ENCODE results near the gene SAXO1. TPM values are rescaled to one million over a fixed set of nuclear protein-coding genes. Genes with fewer than 3 reads are reported as not detected.
"Not testable (repeated sequence)": the region's sequence is repeated elsewhere in the genome, so short reads cannot be mapped to it uniquely, and the experiment has no call there.

SAXO1 gene
- not detected in 2 replicates for total RNA-seq (2014; rRNA removed; shearing (Covaris generic))
- polyA plus RNA-seq (2015; cell fraction: cytosol; rRNA removed) = not detected in 2 replicates
- polyA plus RNA-seq (2015; cell fraction: nucleus; rRNA removed) = 0.01 TPM in 1 of 2 replicates, not detected in the other

DNA sequence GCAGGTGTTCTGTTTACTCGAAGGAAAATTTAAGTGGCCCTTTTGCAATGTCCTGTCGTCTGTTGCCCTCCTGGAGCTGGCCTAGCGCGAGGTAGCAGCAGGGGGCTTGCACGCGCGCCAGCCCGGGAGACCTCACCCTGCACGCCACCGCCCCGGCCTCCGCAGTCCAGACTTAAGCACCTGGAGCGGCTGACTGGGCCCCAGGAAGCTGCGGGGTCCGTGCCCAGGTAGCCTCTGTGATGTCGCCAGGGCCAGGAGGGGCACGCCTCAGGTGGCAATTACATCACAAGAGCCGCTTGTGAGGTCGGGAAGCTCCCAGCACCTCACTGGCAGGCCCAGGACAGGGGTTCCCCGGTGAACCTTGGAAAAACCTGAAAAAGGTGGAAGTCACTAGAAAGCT lies at the start of gene SAXO1:
Gene SAXO1, minus strand, starts transcription at position 195 of the 400 bp plus-strand sequence. CDS start 301 bp downstream, outside the sequence.
- no peak for DNase-seq (ENCODE audit: low read depth)

DNA sequence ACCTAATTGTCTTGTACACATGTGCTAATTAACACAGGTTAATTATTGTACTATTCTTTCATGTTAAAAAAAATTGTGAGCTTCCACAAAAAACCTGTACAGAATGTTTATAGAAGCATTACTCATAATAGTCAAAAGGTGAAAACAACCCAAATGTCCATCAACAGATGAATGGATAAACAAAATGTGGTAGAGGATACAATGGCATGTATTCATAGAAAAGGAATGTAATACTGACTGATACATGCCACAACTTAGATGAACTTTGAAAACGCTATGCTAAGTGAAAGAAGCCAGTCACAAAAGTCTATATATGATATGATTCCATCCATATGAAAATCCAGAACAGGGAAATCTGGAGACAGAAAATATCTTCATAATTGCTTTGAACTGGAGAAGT lies 41.8 kb upstream of the SAXO1 start:
- peak; percentile 30 for DNase-seq (ENCODE audit: low read depth)

DNA sequence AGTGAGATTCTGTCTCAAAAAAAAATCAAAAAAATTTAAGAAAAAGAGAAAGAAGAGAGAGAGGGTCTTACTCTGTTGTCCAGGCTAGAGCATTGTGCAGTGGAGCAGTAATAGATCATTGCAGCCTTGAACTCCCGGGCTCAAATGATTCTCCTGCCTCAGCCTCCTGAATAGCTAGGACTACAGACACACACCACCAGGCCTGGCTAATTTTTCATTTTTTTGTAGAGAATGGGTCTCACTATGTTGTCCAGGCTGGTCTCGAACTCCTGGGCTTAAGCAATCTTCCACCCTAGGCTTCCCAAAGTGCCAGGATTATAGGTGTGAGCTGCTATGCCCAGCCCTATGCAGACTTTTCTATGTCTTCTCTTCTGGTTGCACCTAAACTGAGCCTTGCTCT lies 41.2 kb upstream of the SAXO1 start:
- no peak for DNase-seq (ENCODE audit: low read depth)

DNA sequence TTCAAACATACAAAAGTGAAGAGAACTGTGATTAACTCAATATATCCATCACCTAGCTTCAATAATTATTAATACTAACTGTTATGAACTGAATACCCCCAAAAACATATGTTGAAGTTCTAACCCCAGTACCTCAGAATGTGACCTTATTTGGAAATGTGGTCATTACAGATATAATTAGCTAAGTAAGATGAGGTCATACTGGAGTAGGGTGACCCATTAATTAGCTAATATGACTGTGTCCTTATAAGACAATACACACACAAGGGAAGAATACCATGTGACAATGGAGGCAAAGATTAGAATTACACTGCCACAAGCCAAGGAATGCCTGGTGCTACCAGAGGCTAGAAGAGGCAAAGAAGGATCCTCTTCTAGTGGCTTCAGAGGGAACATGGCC lies 24.0 kb upstream of the SAXO1 start:
- no peak for DNase-seq (ENCODE audit: low read depth)

DNA sequence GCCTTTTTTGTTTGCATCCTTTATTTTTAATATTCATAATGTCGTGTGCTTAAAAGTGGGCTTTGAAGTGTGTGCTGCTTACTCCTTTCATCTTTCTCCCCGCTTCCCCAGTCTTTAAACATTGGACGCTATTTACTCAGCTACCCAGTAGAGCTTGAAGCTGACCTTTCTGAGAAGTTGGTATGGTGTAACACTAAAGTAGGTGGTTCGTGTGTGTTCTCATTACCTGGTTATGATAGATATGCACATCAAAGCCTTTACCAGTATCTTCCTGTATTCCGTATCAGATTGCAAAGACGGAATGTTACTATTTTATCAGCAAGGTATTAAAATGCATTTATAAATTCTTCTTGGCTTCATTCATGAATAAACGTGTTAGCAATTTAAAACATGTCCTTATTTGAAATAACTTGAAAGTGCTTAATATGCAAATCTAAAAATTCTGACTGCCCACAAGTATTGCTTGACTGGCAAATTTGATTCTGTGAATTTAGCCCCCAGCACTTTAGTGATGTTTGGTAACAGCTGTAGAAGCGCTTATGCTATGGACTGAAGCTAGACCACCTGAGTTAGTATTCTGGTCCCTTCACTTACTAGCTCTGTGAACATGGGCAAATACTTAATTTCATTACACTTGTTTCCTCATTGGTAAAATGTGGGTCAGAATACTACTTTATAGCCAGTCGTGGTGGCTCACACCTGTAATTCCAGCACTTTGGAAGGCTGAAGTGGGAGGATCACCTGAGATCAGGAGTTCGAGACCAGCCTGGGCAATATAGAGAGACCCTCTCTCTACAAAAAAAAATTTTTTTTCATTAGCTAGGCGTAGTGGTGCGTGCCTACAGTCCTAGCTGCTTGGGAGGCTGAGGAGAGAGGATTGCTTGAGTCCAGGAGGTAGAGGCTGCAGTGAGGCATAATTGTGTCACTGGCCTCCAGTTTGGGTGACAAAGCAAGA lies 17.9 kb upstream of the SAXO1 start:
- DNase-seq (ENCODE audit: low read depth) = no peak

- peak; percentile 15 for DNase-seq (ENCODE audit: low read depth)
Observed at GRCh38 chr9:19049917-19050636, 17.1 kb upstream of the SAXO1 start.

DNA sequence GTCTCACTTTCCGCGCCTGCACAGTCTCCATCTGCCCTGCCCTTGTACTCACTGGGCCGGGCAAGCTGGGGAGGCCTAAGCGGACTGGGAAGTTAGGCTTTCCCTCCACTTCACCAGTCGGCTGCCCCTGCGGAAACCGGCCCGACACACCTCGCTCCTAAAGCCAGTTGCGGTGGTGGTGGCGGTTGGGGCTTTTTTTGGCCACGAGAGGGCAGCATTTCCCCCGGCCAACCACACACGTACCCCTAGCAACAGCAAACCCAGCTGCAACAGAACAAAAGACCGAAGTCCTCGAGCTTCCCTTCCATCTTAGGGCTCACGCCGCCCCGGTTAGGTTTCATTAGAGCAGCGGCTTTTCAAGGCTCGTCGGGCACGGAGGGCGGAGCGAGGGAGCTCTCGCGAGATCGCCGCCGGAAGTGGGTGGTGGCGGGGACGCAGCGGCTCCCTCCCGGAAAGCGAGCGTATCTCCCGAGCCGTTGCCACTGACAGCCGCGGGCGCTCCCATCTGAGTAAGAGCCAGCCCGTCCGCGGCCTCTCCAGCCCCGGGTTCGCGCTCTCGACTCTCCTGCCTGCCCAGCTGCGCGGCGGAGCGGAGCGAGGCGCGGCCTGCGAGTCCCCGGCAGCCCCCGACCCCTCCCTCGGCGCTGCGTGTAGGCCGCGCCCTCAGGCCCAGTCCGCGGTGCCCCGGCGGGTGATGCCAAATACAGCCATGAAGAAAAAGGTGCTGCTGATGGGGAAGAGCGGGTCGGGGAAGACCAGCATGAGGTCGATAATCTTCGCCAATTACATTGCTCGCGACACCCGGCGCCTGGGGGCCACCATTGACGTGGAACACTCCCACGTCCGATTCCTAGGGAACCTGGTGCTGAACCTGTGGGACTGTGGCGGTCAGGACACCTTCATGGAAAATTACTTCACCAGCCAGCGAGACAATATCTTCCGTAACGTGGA lies 16.2 kb upstream of the SAXO1 start, which contains the start of gene RRAGA:
Gene RRAGA, plus strand, starts transcription at position 462 of the 951 bp plus-strand sequence. Its CDS starts 233 bp downstream, at position 695.
- peak; percentile 97 for DNase-seq (ENCODE audit: low read depth)

- DNase-seq (ENCODE audit: low read depth) = no peak
Observed at GRCh38 chr9:19036611-19037010, 3.6 kb upstream of the SAXO1 start.

- no peak for DNase-seq (ENCODE audit: low read depth)
Observed at GRCh38 chr9:19032406-19032805, 603 bp downstream of the SAXO1 start.

DNA sequence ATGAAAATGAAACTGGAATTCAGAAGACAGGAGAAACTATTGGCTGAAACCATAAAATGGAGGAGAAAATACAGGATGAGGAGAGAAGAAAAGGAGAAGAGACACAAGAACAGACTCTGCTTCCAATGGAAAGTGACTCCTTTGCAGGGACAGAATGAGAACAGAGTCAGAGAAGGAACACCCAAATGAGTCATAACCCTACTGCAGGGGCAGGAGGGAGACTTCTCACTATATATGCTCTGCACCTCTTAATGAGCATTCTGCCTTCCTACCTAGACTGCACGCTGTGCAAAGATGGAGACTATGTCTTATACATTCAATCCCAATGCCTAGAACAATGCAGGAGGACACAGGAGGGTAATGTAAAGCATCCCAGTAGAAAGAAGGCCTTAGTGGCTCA lies 2.1 kb downstream of the SAXO1 start:
- no peak for DNase-seq (ENCODE audit: low read depth)

- peak; percentile 56 for DNase-seq (ENCODE audit: low read depth)
Observed at GRCh38 chr9:19028835-19029451, 4.1 kb downstream of the SAXO1 start.

DNA sequence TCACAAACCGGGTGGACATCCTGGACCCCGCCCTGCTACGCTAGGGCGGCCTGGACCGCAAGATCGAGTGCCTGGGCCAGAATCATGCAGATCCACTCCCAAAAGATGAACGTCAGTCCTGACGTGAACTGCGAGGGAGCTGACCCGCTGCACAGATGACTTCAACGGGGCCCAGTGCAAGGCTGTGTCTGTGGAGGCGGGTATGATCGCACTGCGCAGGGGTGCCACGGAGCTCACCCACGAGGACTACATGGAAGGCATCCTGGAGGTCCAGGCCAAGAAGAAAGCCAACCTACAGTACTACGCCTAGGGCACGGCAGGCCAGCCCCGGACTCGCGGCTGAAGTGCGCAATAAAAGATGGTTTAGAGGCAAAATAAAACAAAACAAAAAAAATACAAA lies 5.2 kb downstream of the SAXO1 start:
- no peak for DNase-seq (ENCODE audit: low read depth)

DNA sequence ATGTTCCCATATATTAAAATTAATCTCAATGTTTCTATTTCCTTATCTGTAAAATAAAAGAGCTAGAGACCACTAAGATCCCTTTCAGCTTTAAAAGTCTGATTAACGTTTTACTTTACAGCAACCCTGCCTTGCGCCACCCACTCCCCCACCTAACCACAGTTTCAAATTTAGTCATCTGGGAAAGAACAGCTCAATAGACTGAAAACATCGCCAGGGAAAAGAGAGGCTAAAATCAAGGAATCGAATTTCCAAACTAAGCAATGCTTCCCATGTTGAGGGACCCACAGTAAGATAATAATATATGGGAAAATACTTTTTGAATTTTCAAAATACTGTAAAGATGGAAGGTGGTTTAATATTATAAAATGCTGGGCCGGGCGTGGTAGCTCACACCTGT lies 6.6 kb downstream of the SAXO1 start:
- DNase-seq (ENCODE audit: low read depth) = no peak

DNA sequence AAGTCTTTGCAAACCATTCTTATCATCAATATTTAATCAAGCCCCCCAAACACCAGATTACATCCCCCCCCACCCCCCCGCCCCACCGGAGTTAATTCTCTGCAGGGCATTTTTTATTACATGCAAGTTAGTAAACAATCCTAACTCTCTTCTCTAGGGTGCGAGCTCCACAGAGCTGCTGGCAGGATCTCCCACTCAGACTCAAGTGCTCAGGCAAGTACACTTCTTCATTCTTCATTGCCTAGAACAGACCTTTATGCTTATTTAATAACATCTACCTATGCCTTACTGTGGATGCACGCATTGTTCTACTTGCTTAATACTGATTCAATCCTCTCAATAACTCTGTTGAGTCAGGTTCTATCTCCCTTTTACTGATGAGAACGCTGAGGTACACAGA lies 9.9 kb downstream of the SAXO1 start:
- DNase-seq (ENCODE audit: low read depth) = no peak

DNA sequence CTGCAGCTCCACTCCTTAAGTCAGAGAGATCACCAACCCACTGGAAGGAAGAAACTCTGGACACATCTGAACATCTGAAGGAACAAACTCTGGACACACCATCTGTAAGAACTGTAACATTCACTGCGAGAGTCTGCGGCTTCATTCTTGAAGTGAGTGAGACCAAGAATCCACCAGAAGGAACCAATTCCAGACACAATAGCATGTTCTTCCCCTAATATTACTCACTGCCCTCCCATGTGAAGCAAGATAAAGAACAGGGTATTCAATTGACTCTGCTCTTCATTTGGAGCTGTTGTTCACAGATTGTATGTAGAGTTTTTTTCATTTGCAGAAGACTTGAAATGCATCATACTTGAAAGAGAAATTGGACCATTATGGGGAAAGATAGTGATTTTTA lies 10.8 kb downstream of the SAXO1 start:
- DNase-seq (ENCODE audit: low read depth) = no peak

DNA sequence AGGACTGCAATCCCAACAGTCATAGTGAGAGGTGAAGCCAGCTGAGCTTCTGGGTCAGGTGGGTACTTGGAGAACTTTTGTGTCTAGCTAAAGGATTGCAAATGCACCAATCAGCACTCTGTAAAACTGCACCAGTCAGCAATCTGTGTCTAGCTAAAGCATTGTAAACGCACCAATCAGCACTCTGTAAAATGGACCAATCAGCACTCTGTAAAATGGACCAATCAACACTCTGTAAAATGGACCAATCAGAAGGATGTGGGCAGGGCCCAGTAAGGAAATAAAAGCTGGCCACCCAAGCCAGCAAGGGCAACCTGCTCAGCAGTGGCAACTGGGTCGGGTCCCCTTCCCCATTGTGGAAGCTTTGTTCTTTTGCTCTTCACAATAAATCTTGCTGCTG lies 11.4 kb downstream of the SAXO1 start:
- DNase-seq (ENCODE audit: low read depth) = not testable (repeated sequence)

DNA sequence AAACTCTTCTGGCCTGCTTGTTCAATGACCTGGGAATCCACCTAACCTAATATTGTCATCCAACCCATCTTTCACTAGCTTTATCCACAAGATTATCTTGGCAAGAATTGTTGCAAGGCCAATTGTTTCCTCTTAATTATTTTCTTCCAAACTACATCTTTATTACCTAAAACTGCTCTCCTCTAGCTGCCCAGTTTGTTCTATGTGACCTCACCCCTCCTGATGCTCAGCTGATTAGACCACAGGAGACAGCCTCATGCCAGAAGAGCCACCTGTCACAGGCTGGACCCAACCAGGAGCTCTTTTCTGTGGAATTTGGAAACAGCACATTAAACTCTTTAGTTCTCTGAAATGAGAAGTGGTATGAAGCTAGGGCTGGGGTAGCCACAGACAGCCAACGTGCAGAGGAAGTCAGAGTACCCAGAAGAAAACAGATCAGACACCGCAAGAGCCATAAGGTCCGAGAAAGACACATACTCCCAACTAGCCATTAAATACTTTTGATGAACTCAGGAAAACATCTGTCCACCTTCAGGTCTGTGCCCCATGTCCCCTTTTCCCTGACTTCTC lies 12.0 kb downstream of the SAXO1 start:
- no peak for DNase-seq (ENCODE audit: low read depth)

- DNase-seq (ENCODE audit: low read depth) = no peak
Observed at GRCh38 chr9:19018201-19018600, 14.8 kb downstream of the SAXO1 start.

DNA sequence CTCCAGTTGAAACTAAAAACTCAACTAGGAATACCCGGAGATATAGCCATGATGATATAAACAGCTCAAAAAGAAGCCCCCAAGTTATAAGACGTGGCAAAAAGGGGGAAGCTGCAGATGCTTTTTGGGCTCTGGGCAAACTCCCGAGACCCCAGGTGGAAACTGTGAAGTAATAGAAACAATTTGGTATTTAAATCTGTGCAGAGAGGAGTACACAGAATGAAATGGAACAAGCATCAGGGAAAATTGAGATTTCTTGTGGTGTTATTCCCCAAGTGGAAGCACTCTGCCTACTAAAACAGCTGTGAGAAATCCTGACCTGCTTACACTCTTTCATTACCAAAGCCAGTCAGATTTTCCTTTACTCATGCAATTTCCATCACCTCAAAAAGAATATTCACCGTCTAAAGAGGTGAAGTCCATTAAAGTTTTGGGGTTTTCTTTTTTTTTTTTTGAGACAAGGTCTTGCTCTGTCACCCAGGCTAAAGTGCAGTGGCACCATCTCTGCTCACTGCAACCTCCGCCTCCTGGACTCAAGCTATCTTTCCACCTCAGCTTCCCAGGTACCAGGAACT lies 23.5 kb downstream of the SAXO1 start:
- no peak for DNase-seq (ENCODE audit: low read depth)

DNA sequence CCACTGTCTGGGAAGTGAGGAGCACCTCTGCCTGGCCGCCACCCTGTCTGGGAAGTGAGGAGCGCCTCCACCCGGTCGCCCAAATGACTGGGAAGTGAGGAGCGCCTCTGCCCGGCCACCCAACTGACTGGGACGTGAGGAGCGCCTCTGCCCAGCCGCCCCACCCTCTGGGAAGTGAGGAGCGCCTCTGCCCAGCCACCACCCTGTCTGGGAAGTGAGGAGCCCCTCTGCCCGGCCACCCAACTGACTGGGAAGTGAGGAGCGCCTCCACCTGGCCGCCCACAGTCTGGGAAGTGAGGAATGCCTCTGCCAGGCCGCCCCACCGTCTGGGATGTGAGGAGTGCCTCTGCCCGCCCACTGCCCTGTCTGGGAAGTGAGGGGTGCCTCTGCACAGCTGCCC lies 32.9 kb downstream of the SAXO1 start:
- no peak for DNase-seq (ENCODE audit: low read depth)
